GM19324 (cell line): ENCODE data around the gene VAC14.

Source experiments
- ATAC-seq: cut with Tn5 transposase; IDR thresholded peaks from one replicate; pipeline ENCODE4 v1.9.1; 2021; ENCODE audit warnings: mild to moderate bottlenecking, moderate library complexity; ENCODE audit not compliant: unreplicated experiment, low FRiP score

Gene VAC14

DNA sequence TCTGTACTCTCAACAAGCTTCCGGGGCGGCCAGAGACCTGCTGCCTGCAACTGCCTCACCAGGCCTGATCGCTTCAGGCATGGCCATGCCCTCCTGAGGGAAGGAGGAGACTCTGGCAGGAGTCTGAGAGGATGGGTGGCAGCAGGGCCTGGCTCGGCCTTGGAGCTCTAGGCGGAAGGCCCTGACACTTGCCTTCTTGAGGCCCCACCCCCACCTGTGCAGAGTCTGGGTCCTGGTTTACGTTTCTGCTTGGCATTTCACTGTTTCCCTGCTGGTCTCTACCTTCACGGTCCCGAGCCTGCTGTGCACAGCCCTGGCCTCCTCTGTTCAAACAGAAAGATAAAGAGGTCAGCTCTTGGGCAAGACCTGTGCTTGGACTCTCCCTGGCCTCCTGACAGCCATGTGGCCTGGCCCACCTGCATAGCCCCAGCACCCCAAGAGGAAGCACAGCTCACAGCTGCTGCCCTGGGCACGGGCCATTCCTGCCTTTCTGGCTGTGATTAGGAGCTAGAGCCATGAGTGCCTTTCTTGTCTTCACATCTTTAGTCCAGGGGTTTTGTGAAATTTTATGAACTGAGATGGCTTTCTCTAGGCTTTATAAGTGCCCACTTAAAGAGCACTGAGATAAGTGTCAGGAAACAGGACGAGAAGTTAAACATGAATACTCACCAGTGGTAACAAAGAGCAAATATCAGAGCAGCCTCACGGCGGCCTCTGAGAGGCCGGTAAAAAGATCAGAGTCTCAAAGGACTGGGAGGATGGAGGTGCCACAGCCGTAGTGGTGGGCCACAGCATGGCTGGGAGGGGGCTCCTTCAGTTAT is 89.5 kb downstream of the VAC14 start:
- no peak for ATAC-seq

DNA sequence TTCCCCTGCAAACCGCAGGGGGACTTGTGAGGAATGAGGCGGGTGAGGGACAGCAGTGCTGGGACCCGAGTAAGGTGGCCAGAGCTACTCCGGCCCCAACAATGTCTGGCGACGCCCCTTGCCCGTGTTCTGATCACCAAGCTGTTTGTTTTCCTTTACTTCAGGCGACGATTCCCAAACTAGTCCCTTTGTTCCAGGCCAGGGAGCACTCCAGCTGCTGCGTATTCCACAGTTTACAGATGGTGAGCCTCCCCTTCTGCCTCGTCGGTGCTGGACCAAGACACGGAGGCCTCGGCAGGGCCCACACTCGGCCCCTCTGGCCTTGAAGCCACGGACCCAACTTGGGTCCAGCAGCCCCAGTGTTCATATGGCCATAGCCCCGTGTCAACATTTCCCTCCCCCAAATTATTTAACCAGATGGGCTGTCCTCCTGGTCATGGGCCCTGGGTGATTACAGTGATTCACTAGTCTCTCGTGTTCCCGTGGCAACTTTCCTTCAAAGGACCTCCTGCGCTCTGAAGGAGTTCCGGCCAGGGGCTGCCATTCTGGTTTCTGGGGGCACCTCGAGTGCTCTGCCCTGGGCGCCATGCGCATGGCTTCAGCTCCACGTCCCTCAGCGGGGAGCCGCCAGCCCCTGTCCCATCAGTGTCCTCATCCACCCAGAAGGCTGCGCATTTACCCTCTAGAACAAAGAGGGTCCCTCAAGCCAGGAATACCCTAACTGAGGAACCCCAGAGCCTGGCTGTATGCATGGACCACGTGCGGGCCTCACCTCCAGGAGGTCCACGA is 90.3 kb downstream of the VAC14 start:
- no peak for ATAC-seq

DNA sequence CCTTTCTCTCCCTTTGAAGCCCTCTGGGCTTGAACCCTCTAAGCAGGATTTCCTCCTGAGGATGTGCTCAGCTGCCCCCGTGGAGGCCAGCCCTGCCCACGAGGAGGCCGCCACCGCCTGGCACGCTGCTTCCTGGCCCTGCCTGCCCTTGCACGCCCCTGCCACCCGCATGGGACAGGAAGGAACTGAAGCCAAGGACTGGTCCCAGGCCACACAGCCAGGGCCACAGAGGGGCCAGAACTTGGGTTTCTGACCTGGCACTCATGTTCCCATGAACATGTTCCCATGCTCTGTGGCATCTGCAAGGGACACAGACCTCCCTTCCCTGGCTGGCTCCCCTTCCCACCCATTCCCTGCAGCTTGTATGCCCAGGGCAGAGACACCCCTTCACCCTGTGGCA is 91.0 kb downstream of the VAC14 start:
- ATAC-seq: no peak

DNA sequence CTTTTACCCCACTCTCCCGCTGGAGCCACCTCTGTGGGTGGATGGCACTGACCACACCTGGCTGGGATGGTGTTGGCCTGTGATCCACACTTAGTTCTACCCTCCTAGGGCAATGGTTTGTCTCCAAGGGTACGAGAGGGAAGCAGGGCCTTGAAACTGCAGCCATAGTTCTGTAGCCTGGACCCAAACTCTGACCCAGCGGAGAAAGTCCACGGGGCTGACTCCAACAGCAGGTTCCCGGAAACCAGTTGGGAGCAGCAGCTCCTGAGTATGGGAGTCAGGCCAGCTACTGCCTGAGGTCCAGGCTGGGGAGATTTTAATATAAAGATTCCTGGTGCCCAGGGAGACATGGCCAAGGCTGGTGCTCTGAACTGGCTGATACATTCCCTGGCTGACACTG is 91.5 kb downstream of the VAC14 start:
- ATAC-seq: no peak

DNA sequence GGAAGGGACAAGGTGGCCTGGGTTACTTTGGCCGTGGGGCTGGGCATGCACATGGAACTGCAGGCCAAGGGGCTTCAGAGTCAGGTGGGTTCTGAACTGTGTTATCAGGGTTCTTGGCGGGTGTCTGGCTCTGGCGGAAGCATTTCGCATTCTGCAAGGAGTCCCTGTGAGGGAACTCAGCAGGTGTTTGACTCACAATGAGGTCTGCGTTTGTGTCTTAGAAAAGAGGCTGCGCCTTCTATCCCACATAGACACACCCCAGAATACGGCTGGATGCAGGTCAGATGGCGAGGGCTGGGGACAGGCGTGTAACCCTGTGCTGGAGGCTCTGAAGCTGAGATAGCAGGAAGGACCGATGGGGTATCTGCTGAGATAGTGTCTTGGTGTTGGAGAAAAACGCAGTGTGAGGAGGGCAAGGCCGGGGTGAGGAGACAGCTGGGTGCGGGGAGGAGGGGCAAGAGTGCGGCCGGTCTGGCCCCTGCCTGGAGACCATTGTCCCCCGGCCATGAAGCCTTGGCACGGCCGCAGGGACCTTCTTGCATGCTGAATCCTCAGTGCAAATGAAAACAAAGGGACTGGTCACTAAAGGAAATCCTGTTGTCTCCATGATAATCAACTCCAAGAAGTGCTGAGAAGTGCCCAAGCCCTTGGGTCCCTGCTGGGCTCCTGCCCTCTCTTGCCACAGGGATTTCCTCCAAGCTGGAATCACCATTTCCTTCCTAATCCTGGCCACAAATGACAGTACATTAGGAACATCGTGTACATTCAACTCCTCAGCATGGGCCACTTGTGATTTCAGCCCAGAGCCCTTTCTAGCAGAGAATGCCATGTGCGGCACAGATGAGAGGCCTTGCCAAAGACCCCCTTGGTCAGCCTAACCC is 92.4 kb downstream of the VAC14 start:
- no peak for ATAC-seq

DNA sequence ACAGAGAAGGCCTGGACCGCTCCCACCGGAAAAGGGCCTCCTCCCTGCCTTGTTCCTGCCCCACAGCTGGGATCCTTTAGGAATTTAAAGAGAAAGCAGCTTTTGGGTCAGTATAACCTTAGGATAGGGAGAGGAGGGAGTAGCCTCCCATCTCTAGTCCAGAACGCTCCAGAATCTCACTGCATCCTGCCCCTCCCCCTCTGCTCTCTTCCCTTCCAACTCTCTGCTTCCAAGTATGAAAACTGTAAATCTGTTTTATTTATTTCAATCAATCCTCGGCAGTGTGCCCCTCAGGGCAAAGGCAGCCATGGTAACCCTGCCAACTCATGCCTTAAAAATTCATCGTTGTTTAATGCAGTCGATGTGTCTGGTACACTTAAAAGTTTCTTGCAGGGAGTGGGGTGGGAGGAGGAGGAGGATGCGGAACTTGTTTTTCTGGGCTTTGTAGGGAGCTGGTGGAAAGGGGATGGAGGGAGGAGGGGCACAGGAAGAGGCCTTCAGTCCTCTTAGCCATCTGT is 94.0 kb downstream of the VAC14 start:
- no peak for ATAC-seq

DNA sequence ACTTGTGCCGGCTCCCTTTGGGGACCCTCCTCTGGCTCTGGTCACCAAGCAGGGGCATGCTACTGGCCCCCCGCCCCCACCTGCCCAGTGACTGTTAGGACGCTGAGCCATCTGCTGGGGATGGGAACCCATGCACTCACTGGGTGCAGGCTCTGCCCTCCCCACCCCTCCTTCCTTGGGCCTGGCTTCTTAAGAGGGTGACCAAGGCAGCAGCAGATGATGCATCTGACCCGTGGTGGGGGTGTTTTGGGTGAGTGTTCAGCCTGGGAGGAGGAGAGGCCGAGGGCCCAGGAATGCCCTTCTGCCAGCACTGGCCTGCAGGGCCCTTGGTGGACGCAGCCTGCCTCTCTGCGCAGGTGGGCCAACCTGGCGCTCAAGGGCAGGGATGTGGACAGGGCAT is 95.9 kb downstream of the VAC14 start:
- no peak for ATAC-seq

DNA sequence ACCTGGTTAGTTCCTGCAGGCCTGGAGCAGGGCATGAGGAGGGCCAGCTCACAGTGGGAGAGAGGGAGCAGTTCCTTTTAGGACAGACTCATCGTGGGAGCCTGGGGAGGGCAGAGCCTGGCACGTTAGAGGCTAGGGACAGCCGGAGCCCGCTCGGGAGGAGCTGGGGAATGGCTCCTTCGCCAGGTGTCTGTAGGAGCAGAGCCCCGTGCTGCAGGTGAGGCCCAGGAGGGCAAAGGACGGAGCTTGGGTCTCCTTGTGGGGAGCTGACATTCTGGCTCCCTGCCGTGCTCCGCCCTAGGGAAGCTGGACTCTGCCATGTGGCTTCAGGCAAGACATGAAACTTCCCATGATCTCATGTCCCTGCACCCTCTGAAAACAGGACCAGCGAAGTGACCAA is 96.4 kb downstream of the VAC14 start:
- no peak for ATAC-seq

DNA sequence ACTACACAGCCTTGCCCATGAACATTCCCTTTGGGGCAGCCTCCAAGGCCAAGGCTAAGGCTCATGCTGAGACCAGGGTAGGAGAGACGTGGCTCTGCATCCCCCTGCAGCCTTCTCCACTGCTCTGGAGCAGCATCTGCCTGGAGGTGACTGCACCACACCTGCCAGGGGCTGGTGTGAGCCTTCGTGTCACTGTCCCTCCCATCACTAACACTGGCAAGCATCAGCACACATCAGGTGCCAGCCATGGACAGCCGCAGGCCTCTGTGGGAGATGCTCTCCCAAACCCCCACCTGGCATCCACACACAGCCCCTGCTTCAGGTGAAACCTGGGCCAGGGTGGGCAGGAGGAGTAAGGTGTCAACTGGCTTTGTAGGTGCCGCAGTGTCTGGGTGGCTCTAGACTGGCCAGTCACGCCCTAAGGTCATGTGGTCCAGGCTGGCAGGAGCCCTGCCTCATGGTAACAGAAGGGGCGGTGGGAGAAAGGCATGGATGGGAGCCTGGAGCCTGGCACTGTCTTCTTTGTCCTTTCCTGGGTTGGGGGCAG is 97.0 kb downstream of the VAC14 start:
- no peak for ATAC-seq

DNA sequence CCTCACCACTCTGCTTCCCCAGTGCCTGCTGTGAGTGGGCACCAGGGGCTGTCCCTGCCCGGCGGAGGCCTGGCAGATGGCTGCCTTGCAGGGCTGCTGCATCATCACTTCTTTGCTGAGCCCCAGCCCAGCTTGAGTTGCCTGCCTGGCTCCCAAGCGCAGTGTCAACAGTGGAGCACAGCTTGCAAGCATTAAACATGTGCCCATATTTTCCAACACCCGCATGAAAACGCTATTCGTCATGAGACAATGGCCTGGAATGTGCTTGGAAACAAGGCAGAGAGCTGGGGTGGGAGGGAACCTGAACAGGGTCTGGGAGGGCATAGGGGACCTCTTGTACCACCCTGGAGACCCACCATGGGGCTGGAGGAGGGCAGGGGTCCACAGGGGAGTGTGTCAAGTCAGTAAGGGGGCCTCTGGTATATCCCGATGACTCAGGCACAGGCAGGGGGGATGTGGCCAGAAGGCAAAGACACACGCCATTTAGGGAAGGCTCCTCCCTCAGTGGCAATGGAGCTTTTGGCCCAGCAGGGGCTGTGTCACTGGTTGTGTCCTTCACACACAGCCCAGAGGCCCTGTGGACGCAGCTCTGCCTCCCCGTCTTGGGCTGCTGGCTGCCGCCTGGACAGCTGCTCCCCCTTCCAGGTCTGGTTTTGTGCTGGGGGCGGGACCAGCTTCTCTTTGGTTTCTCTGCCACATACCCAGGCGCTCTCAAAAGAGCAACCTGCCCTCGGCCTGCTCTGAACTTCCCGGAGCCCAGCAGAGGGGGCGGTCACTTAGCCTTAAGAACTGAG is 97.7 kb downstream of the VAC14 start:
- no peak for ATAC-seq

DNA sequence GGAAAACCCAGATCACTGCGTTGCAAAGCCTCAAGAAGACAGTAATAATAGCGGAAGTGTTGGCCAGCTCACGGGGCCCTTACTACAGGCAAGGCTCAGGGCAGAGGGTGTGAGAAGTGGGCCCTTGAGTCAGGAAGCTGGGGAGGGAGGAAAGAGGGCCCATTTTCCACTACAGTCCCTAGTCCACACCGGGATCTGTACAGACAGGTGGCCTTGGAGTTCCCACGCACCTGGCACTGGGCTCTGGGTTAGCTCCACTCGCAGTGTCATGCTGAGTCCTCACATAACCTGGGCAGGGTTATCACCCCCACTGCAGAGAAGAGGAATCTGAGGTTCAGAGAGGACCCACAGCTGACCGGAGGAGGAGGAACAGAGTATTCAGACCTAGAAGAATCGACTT is 98.3 kb downstream of the VAC14 start:
- ATAC-seq: no peak

DNA sequence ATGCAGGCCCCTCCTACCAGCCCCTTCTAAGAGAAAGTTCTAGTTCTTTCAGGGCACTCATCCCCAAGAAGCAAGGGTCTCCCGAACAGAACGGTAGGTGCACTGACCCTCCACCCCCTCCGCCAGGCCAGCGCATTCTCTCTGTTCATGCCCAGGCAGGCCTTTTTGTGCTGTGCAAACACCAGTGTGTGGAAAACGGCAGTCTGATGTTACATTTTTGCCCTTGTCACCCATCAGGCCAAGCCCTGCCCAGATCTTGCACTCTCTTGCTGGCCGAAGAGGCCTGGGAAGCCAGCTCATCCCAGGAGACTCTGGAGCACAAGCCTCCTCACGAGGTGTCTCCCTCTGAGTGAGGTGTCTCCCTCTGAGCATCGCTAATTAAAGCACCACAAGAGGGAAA is 99.0 kb downstream of the VAC14 start:
- ATAC-seq: no peak

DNA sequence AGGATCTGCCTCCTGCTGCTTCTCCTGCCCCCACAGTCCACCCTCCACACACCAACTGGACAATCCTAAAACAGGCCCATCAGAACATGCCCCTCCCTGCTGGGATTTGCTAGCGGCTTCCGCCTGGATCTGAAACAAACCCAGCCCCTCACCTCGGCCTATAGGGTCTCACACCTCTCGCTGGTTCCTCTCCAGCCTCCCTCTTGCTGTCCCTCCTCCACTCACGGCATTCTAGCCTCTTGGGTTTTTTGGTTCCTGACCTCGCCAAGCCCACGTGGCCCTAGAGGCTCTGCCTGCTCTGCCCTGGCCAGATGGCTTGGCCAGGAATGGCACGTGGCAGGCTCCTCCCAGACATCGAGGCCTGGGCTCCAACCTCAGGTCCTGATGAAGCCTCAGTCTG is 99.4 kb downstream of the VAC14 start:
- no peak for ATAC-seq

DNA sequence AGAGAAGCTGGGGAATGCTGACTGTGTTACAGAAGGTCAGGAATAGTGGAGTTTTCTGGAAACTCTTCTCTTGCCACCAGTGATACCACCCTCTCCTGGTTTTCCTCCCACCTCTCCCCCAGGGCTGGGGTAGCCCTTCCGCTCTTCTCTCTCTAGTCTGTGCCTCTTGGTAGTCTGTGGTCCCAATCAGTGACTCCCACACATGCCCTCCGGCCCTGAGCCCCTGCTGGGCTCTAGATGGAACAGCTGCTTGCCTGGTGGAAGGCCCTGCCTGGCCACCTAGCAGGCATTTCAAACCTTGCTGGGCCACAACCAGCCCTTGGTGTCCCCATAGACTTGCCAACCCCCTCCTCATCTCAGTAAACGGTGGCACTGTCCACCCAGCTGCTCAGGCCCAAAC is 99.9 kb downstream of the VAC14 start:
- no peak for ATAC-seq

DNA sequence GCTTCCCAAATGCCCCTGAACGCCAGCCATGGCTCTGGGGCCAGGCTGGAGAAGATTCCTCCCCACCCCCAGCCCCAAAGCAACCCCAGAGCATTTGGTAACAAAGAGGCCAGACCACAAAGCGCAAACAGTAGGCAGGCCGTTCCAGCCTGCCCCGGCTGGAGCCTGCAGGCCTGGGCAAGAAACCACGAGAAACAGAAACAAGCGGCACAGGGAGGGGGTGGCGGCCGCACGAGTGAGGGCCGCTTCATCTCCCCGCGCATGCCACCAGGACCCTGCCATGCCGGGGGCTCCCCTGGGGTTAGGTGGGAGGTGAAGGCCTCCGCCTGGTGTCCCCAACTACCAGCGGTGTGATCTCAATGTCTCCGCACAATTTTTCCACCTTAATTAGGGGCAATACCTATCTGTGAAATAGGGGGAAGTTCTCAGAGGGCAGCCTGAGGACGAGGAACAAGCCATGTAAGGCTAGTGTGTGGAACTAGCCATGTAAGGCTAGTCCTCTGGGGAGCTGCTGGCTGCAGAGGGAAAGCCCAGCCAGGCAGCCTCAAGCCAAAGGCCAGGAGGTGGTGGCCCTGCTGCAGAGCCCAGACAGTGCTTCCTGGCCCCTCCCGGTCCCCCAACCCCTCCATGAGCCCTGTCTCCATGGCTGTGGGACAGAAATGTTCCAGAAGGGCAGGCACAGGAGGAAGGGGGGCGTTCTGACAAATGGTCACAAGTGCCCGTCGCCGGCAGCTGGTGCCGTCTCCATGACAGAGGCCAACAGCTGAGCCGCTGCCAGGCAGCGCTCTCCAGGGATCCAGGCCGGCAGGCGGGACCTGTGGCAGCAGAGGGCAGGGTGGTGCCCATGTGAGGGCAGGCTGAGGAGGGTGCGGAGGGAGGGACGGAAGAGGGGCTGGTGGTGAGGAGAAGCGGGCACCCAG is 100.6 kb downstream of the VAC14 start:
- ATAC-seq: no peak

DNA sequence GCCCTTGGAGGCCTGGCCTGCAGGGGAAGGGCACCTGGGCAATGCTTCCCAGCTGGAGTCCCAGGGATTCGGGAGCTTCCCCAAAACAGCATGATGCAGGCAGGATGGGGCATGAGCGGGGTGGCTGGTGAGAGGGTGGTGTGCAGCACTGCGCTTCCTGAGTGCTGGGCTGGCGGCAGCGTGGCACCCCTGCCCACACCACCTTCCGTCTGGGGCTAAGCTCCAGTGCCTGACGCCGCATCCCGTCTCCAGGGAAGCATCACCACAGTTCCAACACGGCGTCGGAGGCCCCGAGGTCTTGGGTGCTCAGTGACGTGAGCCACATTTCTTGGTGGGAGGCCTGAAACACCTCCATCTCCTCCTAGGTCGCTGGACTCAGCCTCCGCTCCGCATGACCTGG is 101.3 kb downstream of the VAC14 start:
- ATAC-seq: no peak

DNA sequence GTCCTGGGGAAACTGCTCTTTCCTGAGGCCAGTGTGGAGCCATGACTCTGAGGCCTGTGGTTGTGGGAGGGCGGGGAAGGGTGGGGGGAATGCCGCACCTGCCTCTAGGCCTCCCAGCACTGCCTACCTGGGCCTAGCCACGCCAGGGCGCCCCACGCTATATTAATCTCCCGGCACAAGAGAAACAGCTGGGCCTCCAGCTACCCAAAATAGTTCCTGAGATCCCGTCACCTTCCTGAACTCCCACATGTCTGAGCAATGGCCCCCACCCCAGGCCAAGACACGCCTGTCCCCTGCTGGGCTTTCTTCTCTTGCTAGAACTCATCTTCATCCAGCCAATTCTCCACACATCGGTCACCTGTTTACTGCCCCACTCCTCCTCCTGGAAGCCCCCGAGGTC is 102.1 kb downstream of the VAC14 start:
- ATAC-seq: no peak

DNA sequence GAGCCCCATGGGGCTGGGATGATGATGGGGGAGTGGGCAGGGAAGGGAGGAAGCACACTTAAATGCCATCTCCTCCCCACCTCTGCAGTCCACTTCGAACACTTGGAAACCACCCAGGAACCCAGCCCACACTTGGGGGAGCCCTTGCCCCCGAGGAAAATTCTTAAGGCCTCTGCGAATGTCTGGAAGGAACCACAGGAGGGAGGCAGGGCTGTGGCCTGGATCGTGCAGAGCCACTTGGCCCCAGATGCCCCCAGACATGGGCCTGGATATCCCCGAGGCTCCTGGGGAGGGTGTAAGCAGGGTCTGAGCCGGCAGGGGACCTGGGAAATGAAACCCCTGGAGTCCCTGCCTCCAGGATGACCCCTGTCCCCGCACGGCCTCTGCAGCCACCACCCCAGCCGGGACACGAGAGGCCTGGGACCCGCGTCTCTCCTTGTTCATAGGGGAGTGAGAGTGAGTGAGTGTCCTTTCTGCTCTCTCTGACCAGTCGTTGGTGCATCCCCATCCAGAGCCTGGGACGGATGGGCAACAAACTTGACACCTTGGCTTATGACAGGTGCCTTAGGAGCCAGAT is 103.3 kb downstream of the VAC14 start:
- no peak for ATAC-seq
